Gastroesophageal sphincter (tissue), 4 donors: ENCODE results near the gene RNF208. TPM values are rescaled to one million over a fixed set of nuclear protein-coding genes. Genes with fewer than 3 reads are reported as not detected.

ENCODE experiments used
- ATAC-seq: fragments of 150-250 bp; one replicate; pipeline ENCODE4 v1.9.1; 2016; ENCODE audit warnings: mild to moderate bottlenecking, moderate library complexity
- H3K27ac ChIP-seq, 4 donors: fragments of 200-600 bp; sonication (generic) in 3 of 4; 1 replicate in 3 of 4; 2 replicates in 1 of 4; pipeline ENCODE4 v1.5.1; 2016 to 2019
- H3K27me3 ChIP-seq: fragments of 200-600 bp; sonication (generic); one replicate; pipeline ENCODE4 v1.5.1; 2019
- H3K36me3 ChIP-seq, 2 donors: fragments of 200-600 bp; sonication (generic); one replicate each; pipeline ENCODE4 v1.5.1; 2019; ENCODE audit warnings: control low read depth in 1 of 2
- H3K4me1 ChIP-seq, 3 donors: fragments of 200-600 bp; sonication (generic); 1 replicate in 2 of 3; 2 replicates in 1 of 3; pipeline ENCODE4 v1.5.1; 2016 to 2019; ENCODE audit warnings: control low read depth in 2 of 3
- H3K4me3 ChIP-seq, 2 donors: fragments of 200-600 bp; sonication (generic); one replicate each; pipeline ENCODE4 v1.5.1; 2019; ENCODE audit warnings: mild to moderate bottlenecking in 1 of 2, moderate library complexity in 1 of 2
- H3K9me3 ChIP-seq, 3 donors: fragments of 200-600 bp; sonication (generic); one replicate each; pipeline ENCODE4 v1.5.1; 2017 to 2019; ENCODE audit warnings: control low read depth in 2 of 3
- CTCF ChIP-seq, 4 experiments: fragments of 200-600 bp in 2 of 4; fragments of 450-650 bp in 2 of 4; sonication (generic) in 1 of 4; IDR thresholded peaks; one replicate each; pipeline ENCODE4 v1.5.1; 2017 to 2019; ENCODE audit warnings: antibody characterized with exemption in 4 of 4, mild to moderate bottlenecking in 2 of 4, moderate library complexity in 2 of 4
- EP300 ChIP-seq: sonication (generic); formaldehyde crosslinking; IDR thresholded peaks from one replicate; pipeline ENCODE4 v1.6.1; 2017; ENCODE audit warnings: antibody characterized with exemption, mild to moderate bottlenecking
- POLR2A ChIP-seq, 2 donors: fragments of 450-650 bp; IDR thresholded peaks; one replicate each; pipeline ENCODE4 v1.6.1; 2017; ENCODE audit warnings: antibody characterized with exemption in 2 of 2, mild to moderate bottlenecking in 2 of 2, moderate library complexity in 1 of 2
- POLR2AphosphoS5 ChIP-seq: sonication (generic); formaldehyde crosslinking; IDR thresholded peaks from one replicate; pipeline ENCODE4 v1.6.1; 2017; ENCODE audit warnings: antibody characterized with exemption
- WGBS, 2 donors: methylation state at CpG; one replicate each; pipeline ENCODE4 v1.1.5; 2018; ENCODE audit warnings: low coverage in 1 of 2; 5-methylcytosine and 5-hydroxymethylcytosine counted together
- total RNA-seq, 4 donors: library from RNA; depleted of rRNA; stranded (reverse); fragments of >200 nt; gene quantifications; one replicate each; pipeline ENCODE4 v1.1.0, GENCODE V29; 2016

Gene RNF208
- total RNA-seq, 4 donors from 2014 or later, result 1.6 to 5.3 (median 3.1) TPM; not detected in 1

DNA sequence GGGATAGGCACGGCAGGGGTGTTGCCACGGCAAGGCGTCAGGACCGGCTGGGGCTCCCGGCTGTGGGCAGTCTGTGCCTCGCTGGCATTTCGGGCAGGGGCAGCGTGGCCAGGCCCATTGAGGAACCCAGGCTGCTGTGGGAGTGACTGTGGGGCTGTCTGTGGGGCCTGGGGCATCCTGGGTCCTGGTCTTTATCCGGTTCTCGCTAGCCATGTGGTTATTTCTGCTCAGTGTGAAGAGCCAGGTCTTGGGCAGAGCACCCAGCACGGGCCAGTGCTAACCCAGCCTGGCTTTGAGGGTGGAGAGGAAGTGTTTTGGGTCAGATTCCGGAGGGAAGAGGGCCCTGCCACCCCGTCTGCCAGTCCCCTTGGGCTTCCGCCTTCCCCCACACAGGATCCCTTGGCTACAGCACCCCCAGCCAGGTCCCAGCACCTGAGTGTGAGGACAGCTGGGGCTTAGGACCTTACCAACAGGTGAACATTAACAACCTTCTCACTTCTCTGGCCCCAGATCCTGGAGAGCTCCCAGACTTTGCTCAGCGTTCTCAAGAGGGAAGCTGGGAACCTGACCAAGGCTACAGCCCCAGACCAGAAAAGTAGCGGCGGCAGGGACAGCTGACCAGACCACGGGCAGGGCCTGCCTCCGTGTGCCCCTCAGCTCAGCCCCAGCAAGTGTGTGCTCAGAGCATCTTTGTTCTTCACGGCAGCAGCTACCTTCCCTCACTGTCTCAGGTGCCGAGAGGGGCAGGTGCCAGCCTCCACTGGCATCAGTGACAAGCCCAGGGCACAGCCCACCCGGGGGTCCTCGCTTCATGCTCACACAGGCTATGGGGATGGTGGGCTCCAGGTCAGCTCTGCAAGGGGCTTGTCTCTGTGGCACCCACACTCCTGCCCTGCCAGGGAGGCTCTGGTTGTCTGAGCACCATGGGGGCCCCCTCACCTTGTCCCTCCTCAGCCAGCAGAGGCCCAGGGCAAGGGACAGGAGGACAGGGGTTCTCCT, 32.4 kb downstream of the RNF208 start:
- WGBS, 2 donors, result 42% methylated on average over 5 of the region's 23 CpGs; no CpG with 5 or more reads in 1 of the 2 donors
- Histone ChIP-seq H3K4me3 (peak overlapping the region; percentile 63 to 75), H3K36me3 (peaks cover 0 to 46% of the 10 kb centered on the region in 2 donors), H3K27ac (peak overlapping the region; percentile 75 to 99 (median 98)), H3K9me3 (no peaks in the 10 kb centered on the region), H3K27me3 (no peaks in the 10 kb centered on the region), H3K4me1 (peaks cover 6 to 79% (median 36%) of the 10 kb centered on the region in 3 donors)
- TF ChIP-seq POLR2A (IDR thresholded peaks at IDR 0.05) (no peak), POLR2AphosphoS5 (no peak), EP300 (no peak), CTCF (IDR thresholded peaks at IDR 0.05) (peak in 1 of 4 experiments; percentile 13)
- ATAC-seq, result no peak

DNA sequence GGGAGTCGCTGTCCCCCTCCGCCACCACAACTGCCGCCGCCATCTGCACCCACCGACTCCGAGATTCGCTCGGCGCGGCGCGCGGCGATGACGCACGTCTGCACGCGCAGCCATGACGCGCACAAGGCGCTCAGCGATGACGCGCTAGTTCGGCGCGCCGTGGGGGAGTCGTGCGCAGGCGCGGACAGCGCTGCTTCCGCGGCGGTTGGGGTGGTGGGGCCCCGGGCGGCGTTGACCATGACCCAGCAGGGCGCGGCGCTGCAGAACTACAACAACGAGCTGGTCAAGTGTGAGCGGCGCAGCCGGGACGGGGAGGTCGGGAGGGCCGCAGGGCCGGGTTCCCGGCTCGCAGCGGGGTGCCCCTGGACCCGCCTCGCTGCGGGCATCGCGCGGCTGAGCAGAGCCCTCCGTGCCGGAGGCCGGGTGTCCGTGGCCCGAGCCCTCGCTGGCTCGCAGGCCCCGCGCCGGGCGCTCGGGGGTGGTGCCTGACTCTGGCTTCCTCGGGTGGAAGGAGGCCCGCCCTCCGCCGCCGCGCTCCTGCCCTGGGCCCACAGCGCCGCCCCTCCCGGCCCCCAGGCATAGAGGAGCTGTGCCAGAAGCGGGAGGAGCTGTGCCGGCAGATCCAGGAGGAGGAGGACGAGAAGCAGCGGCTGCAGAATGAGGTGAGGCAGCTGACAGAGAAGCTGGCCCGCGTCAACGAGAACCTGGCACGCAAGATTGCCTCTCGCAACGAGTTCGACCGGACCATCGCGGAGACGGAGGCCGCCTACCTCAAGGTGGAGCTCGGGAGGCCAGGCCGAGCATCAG, 33.3 kb downstream of the RNF208 start, which contains the start of the genes ANAPC2 and SSNA1:
Gene ANAPC2, minus strand, starts transcription at position 71 of the 807 bp plus-strand sequence. Its CDS starts 28 bp downstream, at position 43.
Gene SSNA1, plus strand, starts transcription at position 187 of the 807 bp plus-strand sequence. Its CDS starts 51 bp downstream, at position 238.
- Histone ChIP-seq H3K27ac (peak within 1 kb of the TSS; percentile 75 to 99 (median 98)), H3K36me3 (peaks cover 0 to 55% of the 10 kb centered on the region in 2 donors), H3K27me3 (no peaks in the 10 kb centered on the region), H3K4me1 (peaks cover 6 to 71% (median 36%) of the 10 kb centered on the region in 3 donors), H3K9me3 (no peaks in the 10 kb centered on the region), H3K4me3 (peak within 1 kb of the TSS; percentile 63 to 75)
- TF ChIP-seq POLR2A (IDR thresholded peaks at IDR 0.05) (peak; percentile 92 to 95), POLR2AphosphoS5 (peak; percentile 95), EP300 (no peak), CTCF (IDR thresholded peaks at IDR 0.05) (peak in 3 of 4 experiments; percentile 15 to 42 (median 16))
- no CpG with 5 or more reads among the region's 98 CpGs for WGBS, 2 donors
- ATAC-seq, result peak; percentile 93

- Histone ChIP-seq H3K27ac (peak overlapping the region; percentile 75 to 99 (median 98)), H3K36me3 (peaks cover 0 to 61% of the 10 kb centered on the region in 2 donors), H3K4me1 (peaks cover 6 to 71% (median 36%) of the 10 kb centered on the region in 3 donors), H3K9me3 (no peaks in the 10 kb centered on the region), H3K27me3 (no peaks in the 10 kb centered on the region), H3K4me3 (peak overlapping the region; percentile 63 to 75)
- 0% methylated on average over 5 to 7 of the region's 31 CpGs for WGBS, 2 donors
- no peak for ATAC-seq
- no peak for TF ChIP-seq POLR2A (IDR thresholded peaks at IDR 0.05)
- TF ChIP-seq POLR2AphosphoS5, result no peak
- TF ChIP-seq EP300, result no peak
- no peak for TF ChIP-seq CTCF (IDR thresholded peaks at IDR 0.05)
Measured at GRCh38 chr9:137188086-137188489, 34.0 kb downstream of the RNF208 start.

- Histone ChIP-seq H3K4me1 (peaks cover 6 to 71% (median 36%) of the 10 kb centered on the region in 3 donors), H3K36me3 (peaks cover 0 to 68% of the 10 kb centered on the region in 2 donors), H3K27ac (peak overlapping the region in 1 of 4 donors; percentile 97), H3K9me3 (no peaks in the 10 kb centered on the region), H3K27me3 (no peaks in the 10 kb centered on the region), H3K4me3 (peak overlapping the region; percentile 63 to 75)
- WGBS, 2 donors, result 87% methylated on average over 4 of the region's 15 CpGs; no CpG with 5 or more reads in 1 of the 2 donors
- ATAC-seq, result no peak
- TF ChIP-seq EP300 (no peak), POLR2AphosphoS5 (no peak), POLR2A (IDR thresholded peaks at IDR 0.05) (no peak), CTCF (IDR thresholded peaks at IDR 0.05) (no peak)
Measured at GRCh38 chr9:137187386-137187785, 34.7 kb downstream of the RNF208 start.
